SK-N-SH (cell line): ENCODE data around the gene NPHS2. TPM values are rescaled to one million over a fixed set of nuclear protein-coding genes. Genes with fewer than 3 reads are reported as not detected.

Source experiments
- CTCF ChIA-PET: fragments of 300-600, 350-600 bp; formaldehyde crosslinking; extraction: SDS; loops from one replicate; lab custom pipeline; 2021; lab: Yijun Ruan, JAX
- POLR2A ChIA-PET: fragments of 350-600 bp; sonication (Branson Sonifier 250); formaldehyde crosslinking; extraction: SDS; loops from one replicate; lab custom pipeline; 2020; ENCODE audit warnings: antibody characterized with exemption, inconsistent platforms; lab: Yijun Ruan, JAX
- DNase-seq: peaks from one replicate; pipeline ENCODE4 v3.0.0; 2012
- H2AFZ ChIP-seq: fragments of 200-600 bp; sonication (generic); 2 replicates; pipeline ENCODE4 v1.8.1; 2016; ENCODE audit warnings: antibody characterized with exemption, mild to moderate bottlenecking, low read depth
- H3F3A ChIP-seq: fragments of 200-600 bp; sonication (generic); replicated peaks from 2 replicates; pipeline ENCODE3; 2016; ENCODE audit warnings: antibody characterized with exemption, mild to moderate bottlenecking; ENCODE audit not compliant: insufficient read depth
- H3K27ac ChIP-seq, 2 experiments: fragments of 200-500 bp in 1 of 2; fragments of 200-600 bp in 1 of 2; sonication (Bioruptor generic) in 1 of 2; sonication (generic), shearing (Covaris generic) in 1 of 2; 2 replicates each; pipeline versions ENCODE4 v1.5.1 to v1.6.1; 2014 to 2016; ENCODE audit warnings: low read depth in 2 of 2, inconsistent platforms in 1 of 2, low read length in 1 of 2, mild to moderate bottlenecking in 1 of 2, mixed read lengths in 1 of 2
- H3K27me3 ChIP-seq: fragments of 200-600 bp; sonication (generic), shearing (Covaris generic); 2 replicates; pipeline ENCODE4 v1.6.1; 2016; ENCODE audit warnings: mixed run types; ENCODE audit not compliant: insufficient read depth
- H3K36me3 ChIP-seq, 2 experiments: fragments of 200-500 bp in 1 of 2; fragments of 200-600 bp in 1 of 2; sonication (Bioruptor generic) in 1 of 2; sonication (generic) in 1 of 2; replicated peaks in 1 of 2; 2 replicates each; pipeline versions ENCODE3 to v1.5.1; 2014 to 2016; ENCODE audit warnings: low read length in 1 of 2, mild to moderate bottlenecking in 1 of 2; ENCODE audit not compliant: insufficient read depth in 2 of 2, control insufficient read depth in 1 of 2
- H3K4me1 ChIP-seq, 2 experiments: fragments of 200-500 bp in 1 of 2; fragments of 200-600 bp in 1 of 2; sonication (Bioruptor generic) in 1 of 2; sonication (generic), shearing (Covaris generic) in 1 of 2; 2 replicates each; pipeline versions ENCODE4 v1.5.1 to v1.6.1; 2014 to 2016; ENCODE audit warnings: low read depth in 1 of 2, low read length in 1 of 2, mixed run types in 1 of 2; ENCODE audit not compliant: insufficient read depth in 2 of 2, control insufficient read depth in 1 of 2
- H3K4me2 ChIP-seq: fragments of 200-600 bp; sonication (generic), shearing (Covaris generic); 2 replicates; pipeline ENCODE4 v1.6.1; 2017; ENCODE audit warnings: mixed run types
- H3K4me3 ChIP-seq, 2 experiments: fragments of 200-500 bp in 1 of 2; fragments of 200-600 bp in 1 of 2; sonication (Bioruptor generic) in 1 of 2; sonication (generic), shearing (Covaris generic) in 1 of 2; 2 replicates each; pipeline versions ENCODE4 v1.5.1 to v1.8.1; 2014 to 2016; ENCODE audit warnings: low read depth in 2 of 2, inconsistent platforms in 1 of 2, low read length in 1 of 2, mild to moderate bottlenecking in 1 of 2, mixed read lengths in 1 of 2, moderate library complexity in 1 of 2
- H3K79me2 ChIP-seq: fragments of 200-600 bp; sonication (generic); 2 replicates; pipeline ENCODE4 v1.8.1; 2017; ENCODE audit warnings: mild to moderate bottlenecking; ENCODE audit not compliant: insufficient read depth
- H3K9ac ChIP-seq: fragments of 200-600 bp; sonication (generic); 2 replicates; pipeline ENCODE4 v1.6.1; 2017; ENCODE audit warnings: mixed run types
- H3K9me2 ChIP-seq: fragments of 200-600 bp; sonication (generic); 2 replicates; pipeline ENCODE4 v1.6.1; 2017; ENCODE audit warnings: mixed run types
- H3K9me3 ChIP-seq: fragments of 200-600 bp; sonication (generic); 2 replicates; pipeline ENCODE4 v1.6.1; 2017; ENCODE audit warnings: mixed run types, mild to moderate bottlenecking, moderate library complexity
- H4K20me1 ChIP-seq: fragments of 200-600 bp; sonication (generic); 2 replicates; pipeline ENCODE4 v1.6.1; 2017; ENCODE audit warnings: mild to moderate bottlenecking, mixed run types; ENCODE audit not compliant: insufficient read depth
- CHD2 ChIP-seq: fragments of 150-350 bp; IDR thresholded peaks from 2 replicates; pipeline ENCODE4 v1.6.1; 2018; ENCODE audit warnings: low read length; ENCODE audit not compliant: partially characterized antibody
- FOXJ3 ChIP-seq: sonication (generic); formaldehyde crosslinking; IDR thresholded peaks from 2 replicates; pipeline ENCODE4 v1.5.1; 2020; ENCODE audit warnings: mild to moderate bottlenecking, missing genetic modification reagents
- GABPA ChIP-seq: IDR thresholded peaks from 2 replicates; pipeline ENCODE4 v1.4.0; 2012; ENCODE audit warnings: low read depth, mild to moderate bottlenecking
- MAX ChIP-seq: IDR thresholded peaks from 2 replicates; pipeline ENCODE4 v1.4.0; 2012; ENCODE audit warnings: low read depth
- MEF2A ChIP-seq: IDR thresholded peaks from 2 replicates; pipeline ENCODE4 v1.4.0; 2012; ENCODE audit warnings: low read depth, borderline replicate concordance
- NRF1 ChIP-seq: IDR thresholded peaks from 2 replicates; pipeline ENCODE4 v1.6.1; 2012; ENCODE audit warnings: low read depth, mild to moderate bottlenecking, low read length
- PBX3 ChIP-seq: IDR thresholded peaks from 2 replicates; pipeline ENCODE4; 2012
- RAD21 ChIP-seq: IDR thresholded peaks from 2 replicates; pipeline ENCODE4 v1.6.1; 2012; ENCODE audit warnings: mild to moderate bottlenecking, low read length
- REST ChIP-seq: IDR thresholded peaks from 2 replicates; pipeline ENCODE4 v1.6.1; 2012; ENCODE audit warnings: mild to moderate bottlenecking, low read depth, low read length, moderate library complexity
- RFX5 ChIP-seq: IDR thresholded peaks from 2 replicates; pipeline ENCODE4 v1.6.1; 2012; ENCODE audit warnings: mild to moderate bottlenecking, improper control_type of control experiment, low read length
- SMC3 ChIP-seq: IDR thresholded peaks from 2 replicates; pipeline ENCODE4 v1.6.1; 2012; ENCODE audit warnings: low read depth, low read length, improper control_type of control experiment
- TAF1 ChIP-seq: IDR thresholded peaks from 2 replicates; pipeline ENCODE4 v1.6.1; 2012; ENCODE audit warnings: low read depth, mild to moderate bottlenecking, low read length, moderate library complexity, borderline replicate concordance
- USF2 ChIP-seq: fragments of 150-350 bp; IDR thresholded peaks from 2 replicates; pipeline ENCODE4 v1.6.1; 2017; ENCODE audit warnings: antibody characterized with exemption, low read length, low read depth, borderline replicate concordance
- ZBTB33 ChIP-seq: IDR thresholded peaks from 2 replicates; pipeline ENCODE4 v1.4.0; 2012; ENCODE audit warnings: low read depth, borderline replicate concordance
- WGBS: methylation state at CpG from one replicate; pipeline ENCODE4 v1.1.6; 2017; ENCODE audit warnings: low lambda C conversion rate; 5-methylcytosine and 5-hydroxymethylcytosine counted together
- polyA plus RNA-seq, 3 experiments: library from polyadenylated mRNA; depleted of rRNA; stranded (reverse); fragments of >200 nt; gene quantifications; 2 replicates each; pipeline ENCODE4 v1.2.3, GENCODE V29; 2012

Gene NPHS2
- polyA plus RNA-seq, 1 of the 3 experiments (the other 2 are of a cell fraction), result not detected

GRCh38 chr1:179558078-179558477 is 17.7 kb downstream of the NPHS2 start:
- no peaks in the 10 kb centered on the region for H3K9me3 ChIP-seq
- WGBS, result 9% methylated on average over 1 of the region's 1 CpG
- DNase-seq, result no peak
- H3K9me2 ChIP-seq, result no peaks in the 10 kb centered on the region
- H3F3A ChIP-seq, result no peaks in the 10 kb centered on the region
- H3K36me3 ChIP-seq, result no peaks in the 10 kb centered on the region
- no peak overlapping the region for H3K4me2 ChIP-seq
- H3K4me3 ChIP-seq, result no peak overlapping the region
- H3K4me1 ChIP-seq, result no peaks in the 10 kb centered on the region
- TF ChIP-seq RFX5 (no peak), FOXJ3 (CRISPR knock-in tag) (no peak), TAF1 (no peak), SMC3 (no peak), ZBTB33 (no peak), CHD2 (no peak), NRF1 (no peak), REST (no peak)
- H3K27me3 ChIP-seq, result no peaks in the 10 kb centered on the region
- H4K20me1 ChIP-seq, result no peaks in the 10 kb centered on the region
- no peak overlapping the region for H2AFZ ChIP-seq
- H3K9ac ChIP-seq, result no peak overlapping the region
- H3K79me2 ChIP-seq, result no peaks in the 10 kb centered on the region
- ChIA-PET CTCF (no interaction called here), POLR2A (no interaction called here)
- no peak overlapping the region for H3K27ac ChIP-seq

- Histone ChIP-seq H3K9me3 (no peaks in the 10 kb centered on the region), H3K4me3 (no peak overlapping the region), H3K27me3 (no peaks in the 10 kb centered on the region), H3K9ac (no peak overlapping the region), H4K20me1 (no peaks in the 10 kb centered on the region), H3K9me2 (no peaks in the 10 kb centered on the region), H3K79me2 (no peaks in the 10 kb centered on the region), H3K4me2 (no peak overlapping the region), H3K36me3 (no peaks in the 10 kb centered on the region), H3F3A (no peaks in the 10 kb centered on the region), H3K4me1 (no peaks in the 10 kb centered on the region), H2AFZ (no peak overlapping the region), H3K27ac (no peak overlapping the region)
- no peak for DNase-seq
- ChIA-PET CTCF (interaction anchor here (1.8 kb wide), 1 partner anchor 9 kb away, joined by 4 read pairs; no protein-coding TSS in a partner anchor), POLR2A (no interaction called here)
- TF ChIP-seq PBX3 (no peak), RAD21 (no peak), RFX5 (no peak), ZBTB33 (no peak), GABPA (no peak), FOXJ3 (CRISPR knock-in tag) (no peak), MEF2A (no peak), MAX (no peak), USF2 (no peak)
Observed at GRCh38 chr1:179554427-179554826, 21.3 kb downstream of the NPHS2 start.
